T-cell (primary cell): ENCODE data around the gene NEGR1. TPM values are rescaled to one million over a fixed set of nuclear protein-coding genes. Genes with fewer than 3 reads are reported as not detected.

Source experiments
- ATAC-seq, 4 experiments: fragments of 200-7000 bp in 3 of 4; fragments of 150-1000 bp in 1 of 4; cut with Tn5 transposase; replicated peaks in 1 of 4; 1 replicate in 3 of 4; 2 replicates in 1 of 4; pipeline ENCODE4 v1.10.0; 2021; ENCODE audit warnings: moderate library complexity in 3 of 4, mild to moderate bottlenecking in 2 of 4, moderate number of reproducible peaks in 1 of 4
- CTCF ChIA-PET, 2 donors: fragments of 300-600 bp; sonication (Branson Sonifier 250); formaldehyde crosslinking; loops; one replicate each; lab custom pipeline; 2022; ENCODE audit warnings: antibody characterized with exemption in 2 of 2; lab: Charles Lee
- POLR2A ChIA-PET, 2 donors: fragments of 300-600 bp; sonication (Branson Sonifier 250); formaldehyde crosslinking; loops; one replicate each; lab custom pipeline; 2022; ENCODE audit warnings: antibody characterized with exemption in 2 of 2; lab: Charles Lee
- DNase-seq, 35 experiments: peaks; one replicate each; pipeline versions ENCODE4 v3.0.0 to v3.0.0-alpha.2; 2013 to 2023
- H3K27ac ChIP-seq: one replicate; pipeline ENCODE4 v1.5.1; 2013; ENCODE audit warnings: low read length
- H3K27me3 ChIP-seq, 2 experiments: replicated peaks in 1 of 2; 1 replicate in 1 of 2; 2 replicates in 1 of 2; pipeline versions ENCODE4 v1.6.1 to v1.7.0; 2013; ENCODE audit warnings: low read length in 1 of 2, mixed read lengths in 1 of 2; ENCODE audit not compliant: control insufficient read depth in 2 of 2, insufficient read depth in 2 of 2; ENCODE audit errors: extremely low read depth in 1 of 2
- H3K36me3 ChIP-seq, 2 donors: 1 replicate in 1 of 2; 2 replicates in 1 of 2; pipeline versions ENCODE4 v1.6.1 to v1.7.0; 2013; ENCODE audit warnings: low read length in 1 of 2; ENCODE audit not compliant: control insufficient read depth in 2 of 2, insufficient read depth in 1 of 2; ENCODE audit errors: extremely low read depth in 1 of 2
- H3K4me1 ChIP-seq, 2 experiments: 1 replicate in 1 of 2; 2 replicates in 1 of 2; pipeline versions ENCODE4 v1.6.1 to v1.7.0; 2013; ENCODE audit warnings: low read length in 2 of 2, mixed read lengths in 1 of 2; ENCODE audit not compliant: insufficient read depth in 2 of 2, control insufficient read depth in 1 of 2; ENCODE audit errors: extremely low read depth in 1 of 2
- H3K4me3 ChIP-seq, 2 donors: 1 replicate in 1 of 2; 2 replicates in 1 of 2; pipeline versions ENCODE4 v1.5.1 to v1.7.0; 2013; ENCODE audit warnings: mild to moderate bottlenecking in 2 of 2, low read length in 1 of 2, moderate library complexity in 1 of 2; ENCODE audit not compliant: control insufficient read depth in 1 of 2; ENCODE audit errors: extremely low read depth in 1 of 2
- H3K9me3 ChIP-seq: 2 replicates; pipeline ENCODE4 v1.7.0; 2013
- H3K27ac Mint-ChIP-seq, 2 donors: one replicate each; pipeline ENCODE4 v1.8.0; 2020 to 2021; ENCODE audit warnings: mild to moderate bottlenecking in 2 of 2, mixed read lengths in 2 of 2
- H3K27me3 Mint-ChIP-seq, 2 donors: one replicate each; pipeline ENCODE4 v1.8.0; 2021 to 2022; ENCODE audit warnings: mixed read lengths in 2 of 2
- H3K36me3 Mint-ChIP-seq: one replicate; pipeline ENCODE4 v1.8.0; 2021; ENCODE audit warnings: mixed read lengths
- H3K4me1 Mint-ChIP-seq, 3 donors: one replicate each; pipeline ENCODE4 v1.8.0; 2020 to 2022; ENCODE audit warnings: mixed read lengths in 3 of 3, mild to moderate bottlenecking in 1 of 3
- H3K4me3 Mint-ChIP-seq, 3 donors: one replicate each; pipeline ENCODE4 v1.8.0; 2020 to 2022; ENCODE audit warnings: mild to moderate bottlenecking in 3 of 3, mixed read lengths in 3 of 3, moderate library complexity in 3 of 3
- H3K9me3 Mint-ChIP-seq, 3 donors: one replicate each; pipeline ENCODE4 v1.8.0; 2020 to 2022; ENCODE audit warnings: mixed read lengths in 3 of 3
- WGBS: methylation state at CpG from one replicate; pipeline ENCODE4 v1.1.5; 2013; ENCODE audit warnings: missing lambda C conversion rate; ENCODE audit not compliant: insufficient coverage; 5-methylcytosine and 5-hydroxymethylcytosine counted together
- total RNA-seq, 35 experiments: library from RNA in 6 of 35; stranded (reverse) in 6 of 35; fragments of 120-200 nt in 1 of 35; gene quantifications; one replicate each; pipeline versions ENCODE4 v1.2.1 to v1.2.4 and lab custom pipeline; 2013 to 2026

The NEGR1 gene
- total RNA-seq, 5 donors from 2014 or later (not counting 1 experiment from before 2014, with no cell fraction given): 0.05 to 0.26 (median 0.14) TPM; not detected in 1

DNA sequence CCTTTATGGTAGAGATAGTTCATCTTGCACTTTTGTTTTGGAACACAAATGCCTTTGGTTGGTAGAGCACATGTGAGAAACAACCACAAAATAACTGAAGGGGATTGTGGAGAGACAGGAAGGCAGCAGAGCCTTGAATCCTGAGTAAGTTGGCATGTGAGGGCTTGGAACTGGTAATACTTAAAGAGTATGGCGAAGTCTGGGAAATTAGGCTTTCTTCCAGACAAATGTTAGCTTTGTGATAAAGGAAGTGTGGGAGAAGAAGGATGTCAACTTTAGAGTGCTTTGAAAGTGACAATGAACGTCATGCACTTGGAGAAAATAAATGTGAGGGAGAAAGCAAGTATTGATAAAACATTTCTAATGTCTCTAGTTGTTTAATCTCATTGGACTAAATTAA lies 725.2 kb downstream of the NEGR1 start:
- Histone ChIP-seq H3K4me1 (no peaks in the 10 kb centered on the region), H3K27ac (no peak overlapping the region), H3K4me3 (no peak overlapping the region), H3K36me3 (no peaks in the 10 kb centered on the region), H3K9me3 (no peaks in the 10 kb centered on the region), H3K27me3 (no peaks in the 10 kb centered on the region)
- ChIA-PET CTCF (no interaction called here), POLR2A (no interaction called here)
- Mint-ChIP-seq H3K4me1 (no peaks in the 10 kb centered on the region), H3K9me3 (peaks cover 0 to 4% (median 3%) of the 10 kb centered on the region in 3 donors), H3K36me3 (no peaks in the 10 kb centered on the region), H3K27ac (no peak overlapping the region), H3K27me3 (no peaks in the 10 kb centered on the region), H3K4me3 (no peak overlapping the region)
- no peak for ATAC-seq
- DNase-seq: no peak
- WGBS: 70% methylated on average over 1 of the region's 2 CpGs

GRCh38 chr1:71548398-71548890 lies 733.9 kb downstream of the NEGR1 start:
- no peaks in the 10 kb centered on the region for H3K36me3 Mint-ChIP-seq
- no peak for DNase-seq
- Histone ChIP-seq H3K36me3 (no peaks in the 10 kb centered on the region), H3K4me3 (no peak overlapping the region), H3K27me3 (no peaks in the 10 kb centered on the region), H3K27ac (no peak overlapping the region), H3K4me1 (no peaks in the 10 kb centered on the region), H3K9me3 (no peaks in the 10 kb centered on the region)
- no peak for ATAC-seq
- ChIA-PET POLR2A (no interaction called here), CTCF (no interaction called here)
- H3K4me1 Mint-ChIP-seq: no peaks in the 10 kb centered on the region
- WGBS: 100% methylated on average over 1 of the region's 7 CpGs
- peaks cover 0 to 6% (median 0%) of the 10 kb centered on the region in 3 donors for H3K9me3 Mint-ChIP-seq
- no peaks in the 10 kb centered on the region for H3K27me3 Mint-ChIP-seq
- no peak overlapping the region for H3K27ac Mint-ChIP-seq
- no peak overlapping the region for H3K4me3 Mint-ChIP-seq

DNA sequence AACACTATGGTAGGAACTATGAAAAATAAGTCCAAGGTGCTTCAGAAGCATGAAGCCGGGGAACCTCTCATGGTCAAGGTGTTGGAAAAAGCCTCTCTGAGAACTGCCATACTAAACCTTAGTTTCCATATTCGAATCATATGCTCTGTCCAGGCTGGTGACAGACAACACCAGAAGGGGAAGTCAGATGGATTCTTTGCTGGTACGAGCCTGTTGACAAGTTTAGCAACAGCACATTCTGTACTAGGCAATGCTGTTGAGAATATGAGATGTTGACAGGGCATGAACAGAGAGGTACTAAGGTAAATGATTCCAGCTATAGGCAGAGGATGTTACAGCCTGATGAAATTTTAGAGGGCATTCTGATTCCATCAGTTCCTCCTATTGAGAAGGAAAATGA lies 740.2 kb downstream of the NEGR1 start:
- Mint-ChIP-seq H3K27ac (no peak overlapping the region), H3K4me3 (no peak overlapping the region), H3K27me3 (no peaks in the 10 kb centered on the region), H3K9me3 (peaks cover 0 to 3% (median 3%) of the 10 kb centered on the region in 3 donors), H3K36me3 (no peaks in the 10 kb centered on the region), H3K4me1 (no peaks in the 10 kb centered on the region)
- ChIA-PET CTCF (no interaction called here), POLR2A (no interaction called here)
- Histone ChIP-seq H3K4me3 (no peak overlapping the region), H3K4me1 (no peaks in the 10 kb centered on the region), H3K9me3 (no peaks in the 10 kb centered on the region), H3K36me3 (no peaks in the 10 kb centered on the region), H3K27me3 (no peaks in the 10 kb centered on the region), H3K27ac (no peak overlapping the region)
- DNase-seq: no peak
- no peak for ATAC-seq
- 41% methylated on average over 3 of the region's 3 CpGs for WGBS

- Histone ChIP-seq H3K27me3 (no peaks in the 10 kb centered on the region), H3K36me3 (no peaks in the 10 kb centered on the region), H3K4me3 (no peak overlapping the region), H3K27ac (no peak overlapping the region), H3K4me1 (no peaks in the 10 kb centered on the region), H3K9me3 (no peaks in the 10 kb centered on the region)
- Mint-ChIP-seq H3K9me3 (peaks cover 0 to 6% (median 3%) of the 10 kb centered on the region in 3 donors), H3K4me1 (no peaks in the 10 kb centered on the region), H3K4me3 (no peak overlapping the region), H3K27me3 (no peaks in the 10 kb centered on the region), H3K36me3 (no peaks in the 10 kb centered on the region), H3K27ac (no peak overlapping the region)
- ChIA-PET POLR2A (no interaction called here), CTCF (no interaction called here)
- DNase-seq (no peak), ATAC-seq (no peak)
- no CpG with 5 or more reads among the region's 2 CpGs for WGBS
Measured at GRCh38 chr1:71533950-71534349, 748.4 kb downstream of the NEGR1 start.

- H3K4me1 ChIP-seq: no peaks in the 10 kb centered on the region
- Mint-ChIP-seq H3K4me1 (no peaks in the 10 kb centered on the region), H3K27ac (no peak overlapping the region), H3K9me3 (peaks cover 2 to 6% (median 3%) of the 10 kb centered on the region in 3 donors), H3K27me3 (no peaks in the 10 kb centered on the region), H3K4me3 (no peak overlapping the region), H3K36me3 (no peaks in the 10 kb centered on the region)
- WGBS: no CpG with 5 or more reads among the region's 4 CpGs
- POLR2A ChIA-PET: no interaction called here
- no peaks in the 10 kb centered on the region for H3K36me3 ChIP-seq
- CTCF ChIA-PET: no interaction called here
- DNase-seq (no peak), ATAC-seq (no peak)
- no peak overlapping the region for H3K27ac ChIP-seq
- H3K27me3 ChIP-seq: no peaks in the 10 kb centered on the region
- no peaks in the 10 kb centered on the region for H3K9me3 ChIP-seq
- H3K4me3 ChIP-seq: no peak overlapping the region
Measured at GRCh38 chr1:71532343-71532742, 750.0 kb downstream of the NEGR1 start.

DNA sequence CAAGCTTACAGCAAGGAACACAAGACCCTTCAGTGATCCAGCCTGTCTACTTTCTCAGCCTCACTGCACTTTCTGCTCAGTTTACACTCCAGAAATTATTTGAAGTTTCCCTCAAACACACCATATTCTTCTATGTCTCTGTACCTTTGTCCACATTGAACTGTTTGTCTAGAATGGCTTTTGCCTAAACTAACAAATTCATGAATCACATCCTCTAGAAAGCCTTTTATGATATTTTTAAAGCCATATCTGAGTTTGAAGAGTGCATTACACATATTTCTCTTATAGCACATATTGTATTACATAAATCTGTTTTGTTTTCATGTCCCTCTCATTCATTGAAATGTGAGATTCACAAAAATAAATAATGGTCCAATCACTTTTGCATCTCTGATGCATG lies 755.5 kb downstream of the NEGR1 start:
- no peak for ATAC-seq
- Mint-ChIP-seq H3K27me3 (no peaks in the 10 kb centered on the region), H3K36me3 (no peaks in the 10 kb centered on the region), H3K9me3 (peaks cover 0 to 3% (median 2%) of the 10 kb centered on the region in 3 donors), H3K27ac (no peak overlapping the region), H3K4me1 (no peaks in the 10 kb centered on the region), H3K4me3 (no peak overlapping the region)
- Histone ChIP-seq H3K27ac (no peak overlapping the region), H3K4me3 (no peak overlapping the region), H3K4me1 (no peaks in the 10 kb centered on the region), H3K36me3 (no peaks in the 10 kb centered on the region), H3K9me3 (no peaks in the 10 kb centered on the region), H3K27me3 (no peaks in the 10 kb centered on the region)
- CTCF ChIA-PET: no interaction called here
- DNase-seq: no peak
- POLR2A ChIA-PET: no interaction called here

DNA sequence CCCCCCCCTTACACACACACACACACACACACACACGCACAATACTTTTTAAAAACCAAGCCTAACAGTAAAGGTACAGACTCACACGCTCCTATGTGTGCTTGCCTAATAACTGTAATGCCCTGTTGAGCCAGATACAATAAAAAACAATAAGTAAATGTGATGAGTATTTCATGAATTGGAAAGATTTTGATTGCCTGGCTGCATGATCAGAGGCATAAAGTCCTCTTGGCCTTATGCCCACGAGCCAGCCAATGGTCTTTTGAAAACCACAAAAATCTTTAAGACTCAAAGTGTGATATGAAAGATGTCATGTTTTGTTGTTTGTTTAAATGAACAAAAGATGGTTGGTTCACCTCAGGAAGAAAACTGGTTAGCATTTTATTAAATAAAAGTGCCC lies 759.6 kb downstream of the NEGR1 start:
- H3K36me3 Mint-ChIP-seq: no peaks in the 10 kb centered on the region
- ChIA-PET POLR2A (no interaction called here), CTCF (no interaction called here)
- Histone ChIP-seq H3K9me3 (no peaks in the 10 kb centered on the region), H3K4me3 (no peak overlapping the region), H3K4me1 (no peaks in the 10 kb centered on the region), H3K36me3 (no peaks in the 10 kb centered on the region), H3K27ac (no peak overlapping the region), H3K27me3 (no peaks in the 10 kb centered on the region)
- no peaks in the 10 kb centered on the region for H3K27me3 Mint-ChIP-seq
- no peak overlapping the region for H3K27ac Mint-ChIP-seq
- no CpG with 5 or more reads among the region's 3 CpGs for WGBS
- DNase-seq (no peak), ATAC-seq (no peak)
- H3K4me1 Mint-ChIP-seq: no peaks in the 10 kb centered on the region
- H3K9me3 Mint-ChIP-seq: peaks cover 0 to 2% (median 0%) of the 10 kb centered on the region in 3 donors
- no peak overlapping the region for H3K4me3 Mint-ChIP-seq
